SKM-1 treated with dmso at 0.1 percent for 144 hours (cell line): ENCODE results near the gene LOXHD1.

ENCODE experiments used
- DNase-seq: peaks from one replicate; lab custom pipeline; 2025; ENCODE audit not compliant: unreplicated experiment; lab: John Stamatoyannopoulos, UW

The LOXHD1 gene

DNA sequence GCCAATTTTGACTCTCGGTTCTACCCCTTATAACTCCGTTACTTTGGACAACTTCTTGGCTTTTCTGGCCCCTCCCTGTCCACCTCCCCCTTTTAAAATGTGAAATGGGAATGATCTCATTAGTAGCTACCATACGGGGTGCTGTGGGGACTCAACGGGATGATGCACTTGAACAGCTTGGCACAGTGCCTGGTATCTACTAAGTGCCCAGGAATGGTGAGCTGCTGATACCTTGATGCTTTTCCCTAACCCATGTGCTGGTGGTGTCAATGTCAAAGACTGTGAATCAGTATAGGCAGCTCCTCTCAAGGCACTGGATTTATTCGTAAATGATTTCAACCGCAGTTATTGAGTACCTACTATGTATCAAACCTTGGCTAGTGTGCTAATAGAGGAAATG lies 204.2 kb downstream of the LOXHD1 start:
- DNase-seq, result no peak

DNA sequence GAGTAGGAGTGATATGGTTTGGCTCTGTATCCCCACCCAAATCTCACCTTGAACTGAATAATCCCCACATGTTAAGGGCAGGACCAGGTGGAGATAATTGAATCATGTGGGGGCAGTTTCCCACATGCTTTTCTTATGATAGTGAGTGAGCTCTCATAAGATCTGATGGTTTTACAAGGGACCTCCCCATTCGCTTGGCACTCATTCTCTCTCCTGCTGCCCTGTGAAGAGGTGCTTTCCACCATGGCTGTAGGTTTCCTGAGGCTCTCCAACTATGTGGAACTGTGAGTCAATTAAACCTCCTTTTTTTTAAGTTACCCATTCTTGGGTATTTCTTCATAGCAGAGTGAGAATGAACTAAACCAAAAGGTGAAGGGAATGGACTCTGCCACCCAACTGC lies 207.5 kb downstream of the LOXHD1 start:
- DNase-seq, result no peak

DNA sequence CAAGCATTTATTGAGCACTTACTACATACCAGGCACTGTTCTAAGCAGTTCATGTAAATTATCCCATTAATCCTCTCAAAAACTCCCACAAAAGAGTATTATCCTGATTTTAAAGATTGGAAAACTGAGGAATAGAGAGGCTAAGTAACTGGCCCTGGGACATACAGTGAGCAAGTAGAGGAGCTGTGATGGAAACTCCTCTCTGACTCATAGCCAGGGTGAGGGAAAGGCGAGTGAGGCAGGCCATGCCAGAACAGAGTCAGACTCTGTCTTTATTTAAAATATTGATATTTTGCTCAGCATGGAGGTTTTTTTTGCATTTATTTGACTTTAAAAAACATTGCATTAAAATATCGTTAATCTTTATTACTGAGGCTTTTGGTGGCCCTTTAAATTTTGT lies 208.0 kb downstream of the LOXHD1 start:
- no peak for DNase-seq

DNA sequence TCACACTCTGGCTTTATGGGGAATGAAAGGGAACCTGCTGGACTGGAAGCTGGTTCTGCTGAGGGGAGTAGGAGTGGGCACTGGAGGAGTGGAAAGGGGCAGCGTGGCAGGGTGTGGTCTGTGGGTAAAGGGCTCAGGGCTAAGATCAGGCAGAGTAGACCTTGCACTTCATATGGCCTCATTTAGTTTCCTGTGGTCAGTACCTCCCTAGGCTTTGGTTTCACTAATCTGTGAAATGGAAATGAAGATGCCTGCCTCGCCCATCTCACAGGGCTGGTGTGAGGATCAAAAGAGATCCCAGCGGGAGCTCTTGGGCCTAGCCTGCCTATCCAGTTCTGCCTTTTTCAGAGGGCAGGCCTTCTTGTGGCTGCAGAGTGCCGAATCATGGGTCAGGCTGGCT lies 208.7 kb downstream of the LOXHD1 start:
- no peak for DNase-seq

DNA sequence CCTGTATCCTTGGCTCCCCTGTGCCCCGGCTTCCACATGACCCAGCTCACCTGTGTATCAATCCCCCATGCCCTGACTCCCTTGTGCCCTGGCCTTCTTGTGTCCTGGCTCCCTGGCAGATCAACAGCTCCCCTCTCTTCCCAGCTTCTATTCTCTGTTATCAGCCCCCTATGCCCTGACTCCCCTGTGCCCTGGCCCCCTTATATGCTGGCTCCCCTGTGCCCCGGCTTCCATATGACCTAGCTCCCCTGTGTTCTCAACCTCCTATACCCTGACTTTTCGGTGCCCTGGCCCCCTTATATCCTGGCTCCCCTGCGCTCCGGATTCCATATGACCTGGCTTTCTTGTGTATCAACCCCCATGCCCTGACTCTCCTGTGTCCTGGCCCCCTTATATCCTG lies 209.2 kb downstream of the LOXHD1 start:
- no peak for DNase-seq

DNA sequence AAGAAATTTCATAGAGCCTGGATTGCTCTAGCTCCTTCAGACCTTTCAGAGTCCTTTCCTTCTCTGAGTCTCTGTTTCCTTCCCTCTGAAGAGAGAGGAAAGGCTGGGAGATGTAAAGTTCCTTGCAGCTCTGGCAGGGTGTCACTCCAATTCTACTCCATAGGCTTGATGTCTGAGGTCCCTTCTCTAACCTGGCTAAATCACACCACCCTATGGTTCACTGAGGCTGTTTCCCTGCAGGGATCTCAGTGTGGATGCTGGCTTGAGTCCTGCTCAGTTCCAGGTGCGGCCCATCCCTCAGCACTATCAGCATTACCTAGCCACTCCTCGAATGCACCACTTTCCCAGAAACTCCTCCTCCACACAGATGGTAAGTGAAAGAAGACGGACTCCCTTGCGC lies 209.7 kb downstream of the LOXHD1 start:
- DNase-seq, result no peak

DNA sequence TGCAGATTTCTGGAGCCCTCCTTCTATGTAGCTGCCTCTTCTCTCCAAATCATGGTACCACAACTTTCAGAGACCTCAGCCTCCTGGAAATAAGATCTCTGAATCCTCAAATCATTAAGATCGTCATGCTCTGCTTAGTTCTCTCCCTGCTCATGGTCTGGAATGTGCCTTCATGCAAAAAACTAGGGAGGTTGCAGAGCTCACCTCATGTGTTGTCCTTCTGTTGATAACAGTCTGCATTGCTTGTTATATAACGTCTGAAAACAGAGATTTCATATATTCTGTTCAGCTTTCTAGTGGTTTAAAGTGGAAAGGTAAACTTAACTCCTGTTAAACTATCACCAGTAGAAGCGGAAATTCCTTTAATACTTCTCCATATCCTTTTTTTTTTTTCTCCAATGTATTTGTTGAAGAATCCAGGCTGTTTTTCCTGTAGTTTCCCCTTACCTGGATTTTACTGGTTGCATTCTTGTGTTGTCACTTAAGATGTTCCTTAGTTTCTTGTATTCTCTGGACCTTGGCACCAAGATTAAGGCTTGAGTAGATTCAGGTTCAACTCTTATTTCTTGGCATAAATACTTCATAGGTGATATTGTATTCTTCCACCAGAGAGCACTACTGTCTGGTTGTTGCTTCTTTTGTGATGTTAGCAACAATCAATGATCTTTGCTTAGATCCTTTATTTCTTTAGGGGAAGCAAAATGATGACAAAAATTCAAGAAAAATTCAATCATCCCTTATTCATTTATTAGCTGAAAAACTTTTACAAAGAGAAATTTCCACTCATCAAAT lies 211.3 kb downstream of the LOXHD1 start:
- no peak for DNase-seq

DNA sequence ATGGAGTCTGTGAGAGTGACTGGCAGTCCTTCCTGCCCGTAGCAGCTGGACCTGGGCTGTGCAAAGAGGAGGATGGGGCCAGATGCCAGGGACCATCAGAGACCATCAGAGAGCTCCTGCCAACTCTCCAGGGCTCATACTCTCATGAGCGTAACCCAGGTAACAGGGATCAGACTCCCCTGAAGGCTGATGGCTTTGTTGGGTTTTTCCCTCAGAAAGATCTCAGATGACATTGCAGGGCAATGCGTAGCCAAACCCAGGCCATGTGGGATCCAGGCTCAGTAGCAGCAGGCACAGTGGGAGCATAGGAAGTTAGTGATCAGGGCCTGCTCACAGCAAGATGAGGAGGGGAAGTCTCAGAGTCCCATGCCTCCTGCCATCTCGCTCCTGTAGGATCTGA lies 218.0 kb downstream of the LOXHD1 start:
- DNase-seq, result no peak

DNA sequence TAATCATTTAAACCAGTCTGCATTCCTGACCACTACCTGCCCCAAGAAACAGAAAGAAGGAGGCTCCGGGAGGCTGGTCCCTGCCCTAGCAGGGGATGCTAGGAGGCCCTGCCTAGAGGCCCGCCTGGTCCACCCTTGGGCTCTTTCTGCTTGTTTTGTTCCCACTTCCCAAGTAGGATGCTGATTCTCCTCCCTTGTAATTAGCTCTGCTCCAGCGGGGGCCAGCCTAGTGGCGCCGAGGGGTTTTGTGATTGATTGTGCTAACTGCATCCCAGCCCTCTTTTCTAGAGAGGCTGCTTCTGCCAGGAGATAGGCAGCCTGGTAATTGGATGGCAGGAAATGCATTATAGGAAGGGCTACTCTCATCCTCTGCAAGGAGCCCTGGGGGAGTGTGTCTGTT lies 220.0 kb downstream of the LOXHD1 start:
- DNase-seq, result no peak

DNA sequence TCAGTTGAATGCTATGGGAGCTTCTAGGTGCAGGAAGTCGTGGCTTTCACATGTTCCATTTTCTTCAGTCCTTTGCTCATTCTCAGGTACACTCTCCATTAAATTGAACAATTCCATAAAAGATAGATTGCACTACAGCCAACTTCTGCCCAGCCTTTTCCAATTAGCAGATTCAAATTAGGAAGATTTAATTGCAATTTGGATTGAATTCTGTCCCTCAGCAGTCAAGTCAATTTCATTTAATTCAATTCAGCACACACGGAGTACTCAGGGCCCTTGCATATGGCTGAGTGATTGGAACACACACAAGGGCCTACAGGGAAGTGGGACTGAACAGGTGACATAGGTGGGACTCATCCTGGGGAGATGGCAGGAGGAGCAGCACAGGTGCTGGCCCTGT lies 220.4 kb downstream of the LOXHD1 start:
- no peak for DNase-seq

DNA sequence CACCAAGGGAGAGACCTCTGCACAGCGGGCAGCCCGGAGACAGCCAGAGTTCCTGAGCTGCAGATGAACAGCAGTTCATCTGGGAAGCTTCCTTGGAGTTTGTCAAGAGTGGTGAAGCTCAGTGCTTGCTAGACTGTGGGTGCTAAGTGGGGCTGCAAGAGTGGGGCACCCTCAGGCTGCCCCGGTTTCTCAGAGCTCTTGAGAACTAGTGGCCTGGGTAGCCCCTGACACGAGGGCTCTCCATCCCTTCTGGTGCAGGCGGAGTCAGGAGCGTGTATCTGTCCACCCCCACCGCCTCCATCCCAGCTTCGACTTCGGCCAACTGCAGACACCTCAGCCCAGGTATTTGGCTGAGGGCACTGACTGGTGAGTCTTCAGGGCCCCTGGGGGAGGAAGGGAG lies 222.0 kb downstream of the LOXHD1 start:
- no peak for DNase-seq

DNA sequence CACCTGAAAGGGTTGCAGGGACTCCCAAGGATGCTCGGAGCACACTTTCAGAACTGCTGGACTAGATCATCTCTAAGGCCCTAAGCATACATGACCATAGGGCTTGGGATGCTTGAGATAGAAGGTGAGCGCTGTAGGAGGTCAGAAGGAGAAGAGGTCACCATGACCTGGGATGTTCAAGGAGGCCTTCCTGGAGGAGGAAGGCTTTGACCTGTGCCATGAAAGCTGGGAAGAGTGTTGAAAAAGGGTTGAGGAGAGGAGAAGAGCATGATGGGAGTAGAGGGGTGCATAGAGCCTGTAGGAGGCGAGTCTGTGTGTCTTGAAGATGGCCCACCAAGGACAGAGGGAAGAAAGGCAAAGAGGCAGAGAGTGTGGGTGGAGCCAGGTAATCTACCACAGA lies 222.4 kb downstream of the LOXHD1 start:
- DNase-seq, result no peak

DNA sequence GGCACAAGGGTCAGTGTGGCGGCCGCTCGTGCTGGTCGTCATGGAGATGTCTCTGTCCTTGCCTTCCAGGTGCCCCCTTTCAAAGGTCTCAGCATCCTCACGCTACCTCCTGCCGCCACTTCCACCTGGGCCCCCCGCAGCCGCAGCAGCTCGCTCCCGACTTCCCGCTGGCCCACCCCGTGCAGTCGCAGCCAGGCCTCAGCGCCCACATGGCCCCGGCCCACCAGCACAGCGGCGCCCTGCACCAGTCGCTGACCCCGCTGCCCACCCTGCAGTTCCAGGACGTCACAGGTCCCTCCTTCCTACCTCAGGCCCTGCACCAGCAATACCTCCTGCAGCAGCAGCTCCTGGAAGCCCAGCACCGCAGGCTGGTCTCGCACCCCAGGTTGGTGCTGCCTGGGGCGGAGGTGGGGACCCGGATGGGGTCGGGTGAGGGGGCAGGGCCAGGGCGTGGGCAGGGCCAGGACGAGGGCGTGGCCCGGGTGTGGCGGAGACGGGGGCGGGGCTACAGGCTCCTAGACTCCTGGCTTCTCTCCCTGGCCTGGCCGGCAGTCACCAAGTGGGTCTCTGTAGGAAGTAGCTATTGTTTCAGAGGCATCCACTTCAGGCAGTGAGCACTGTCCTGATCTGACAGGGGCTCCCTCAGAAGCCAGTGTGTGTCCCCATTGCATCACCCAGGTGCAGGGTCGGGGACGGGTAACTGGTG lies 223.7 kb downstream of the LOXHD1 start:
- DNase-seq, result no peak

DNA sequence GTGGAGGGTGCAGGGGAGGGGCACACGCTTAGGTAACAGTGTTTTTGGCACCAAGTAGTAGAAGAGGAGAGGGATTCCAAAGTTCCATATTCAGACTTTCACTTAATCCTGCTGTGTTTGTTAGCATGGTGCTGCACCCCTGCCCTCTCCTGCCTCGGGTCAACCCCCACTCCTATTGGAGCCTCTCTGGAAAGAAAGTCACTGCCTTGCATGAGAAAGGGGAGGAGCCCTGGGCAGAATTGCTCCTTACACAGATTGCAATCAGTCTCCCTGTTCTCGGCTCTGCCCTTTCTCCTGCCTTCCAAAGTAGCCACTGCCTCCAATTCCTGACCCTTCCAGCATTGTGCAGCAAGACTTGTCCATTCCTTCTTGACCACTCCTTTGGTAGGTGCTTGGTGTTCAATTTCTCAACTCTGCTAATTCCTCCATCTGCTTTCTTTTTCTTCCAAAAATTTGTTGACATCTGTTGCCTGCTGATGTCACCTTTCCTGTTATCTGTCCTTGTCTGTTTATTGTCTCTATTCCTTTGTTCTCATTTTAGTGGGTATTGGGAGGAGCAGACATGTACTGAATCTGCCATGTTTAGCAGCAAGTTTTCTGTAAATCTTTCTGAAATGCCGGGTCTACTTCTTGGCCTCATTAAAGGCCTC lies 225.4 kb downstream of the LOXHD1 start:
- no peak for DNase-seq

DNA sequence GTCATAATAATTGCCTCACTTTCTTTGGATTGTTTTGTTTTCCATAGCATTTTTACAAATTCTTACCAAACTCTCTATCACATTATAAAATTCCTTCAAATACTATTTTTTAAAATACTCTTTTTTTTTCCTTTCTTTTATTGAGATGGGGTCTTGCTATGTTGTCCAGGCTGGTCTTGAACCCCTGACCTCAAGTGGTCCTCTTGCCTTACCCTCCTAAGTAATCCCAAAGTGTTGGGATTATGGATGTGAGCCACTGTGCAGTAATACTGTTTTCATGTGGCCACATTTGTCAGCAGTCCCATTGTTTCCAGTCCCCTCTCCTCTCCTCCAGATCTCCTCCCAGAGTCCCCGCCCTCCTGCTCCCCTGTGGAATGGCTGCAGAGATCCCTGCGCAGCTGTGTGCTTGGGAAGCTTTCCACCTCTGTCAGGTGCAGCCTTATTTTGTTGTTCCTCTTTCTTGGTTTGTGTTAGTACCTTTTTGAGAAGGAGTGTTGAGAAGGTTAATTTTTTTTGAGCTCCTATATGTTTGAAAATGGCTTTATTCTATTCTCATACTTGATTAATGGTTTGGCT lies 227.3 kb downstream of the LOXHD1 start:
- DNase-seq, result no peak

DNA sequence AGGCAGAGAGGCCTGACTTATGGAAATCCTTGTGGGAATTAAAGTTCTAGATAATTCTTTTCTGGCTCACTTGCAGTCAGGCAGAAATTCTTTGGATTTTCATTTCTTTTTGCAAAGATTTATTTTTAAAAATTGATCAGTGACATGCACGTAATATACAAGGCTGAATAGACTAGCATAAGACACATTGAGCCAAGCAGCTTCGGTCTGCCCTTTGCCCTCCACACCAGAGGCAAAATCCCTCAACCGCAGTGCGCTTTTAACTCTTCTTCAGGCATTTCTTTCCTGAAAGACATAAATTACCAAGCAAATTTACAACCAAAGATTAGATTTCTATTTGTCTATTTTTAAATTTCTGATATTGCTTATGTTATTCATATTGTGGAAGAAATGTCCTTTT lies 227.9 kb downstream of the LOXHD1 start:
- no peak for DNase-seq

DNA sequence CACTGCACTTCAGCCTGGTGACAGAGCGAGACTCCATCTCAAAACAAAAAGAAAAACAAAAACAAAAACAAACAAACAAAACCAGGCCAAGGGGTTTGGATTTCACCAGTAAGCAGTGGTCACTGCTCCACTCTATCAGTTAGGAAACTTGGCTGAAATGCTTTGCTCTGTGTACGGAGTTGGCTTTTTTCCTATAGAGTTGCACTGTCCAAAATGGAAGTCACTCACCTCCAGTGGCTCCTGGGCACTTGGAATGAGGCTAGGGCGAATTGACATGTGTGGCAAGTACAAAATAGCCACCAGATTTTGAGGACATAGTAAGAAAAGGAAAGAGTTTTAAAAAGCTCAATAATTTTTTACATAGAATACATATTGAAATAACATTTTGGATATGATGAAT lies 228.7 kb downstream of the LOXHD1 start:
- DNase-seq, result no peak

DNA sequence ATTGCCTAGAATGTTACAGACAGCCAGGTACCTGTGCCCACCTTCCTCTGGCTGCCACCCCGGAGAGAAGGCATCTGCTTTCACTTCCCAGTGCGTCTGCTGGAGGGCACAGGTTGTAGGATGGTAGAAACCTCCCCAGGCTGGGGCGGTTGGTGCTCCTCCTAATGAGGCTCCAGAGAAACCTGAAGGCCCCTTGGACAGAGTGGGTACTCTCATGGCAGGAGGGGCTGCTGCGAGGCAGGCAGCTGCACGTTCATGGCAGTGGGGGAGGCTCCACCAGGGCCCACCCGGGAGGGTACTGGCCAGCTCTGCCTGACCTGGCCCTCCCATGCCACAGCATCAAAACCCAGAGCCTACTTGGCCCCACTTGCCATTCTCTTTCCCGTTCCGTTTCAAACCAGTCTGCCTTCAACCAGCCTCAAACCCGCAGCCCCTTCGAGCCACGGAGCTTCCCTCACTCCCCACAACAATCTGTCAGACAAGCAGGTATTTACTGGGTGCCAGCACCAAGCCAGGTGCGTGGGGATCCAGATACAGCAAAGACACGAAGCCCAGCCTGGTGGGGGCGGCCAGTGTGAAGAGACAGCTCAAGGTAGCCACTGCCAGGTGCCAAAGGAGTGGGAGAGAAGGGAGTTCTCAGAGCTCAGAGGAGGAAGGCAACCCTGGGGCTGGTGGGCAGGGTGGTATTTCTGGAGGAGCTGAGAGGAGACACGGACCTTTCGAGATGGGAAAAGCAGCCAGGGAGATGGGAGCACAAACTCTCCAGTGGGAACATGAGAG lies 229.6 kb downstream of the LOXHD1 start:
- no peak for DNase-seq
